Measurements from ENCODE around the gene TEDC1.

TEDC1 gene

DNA sequence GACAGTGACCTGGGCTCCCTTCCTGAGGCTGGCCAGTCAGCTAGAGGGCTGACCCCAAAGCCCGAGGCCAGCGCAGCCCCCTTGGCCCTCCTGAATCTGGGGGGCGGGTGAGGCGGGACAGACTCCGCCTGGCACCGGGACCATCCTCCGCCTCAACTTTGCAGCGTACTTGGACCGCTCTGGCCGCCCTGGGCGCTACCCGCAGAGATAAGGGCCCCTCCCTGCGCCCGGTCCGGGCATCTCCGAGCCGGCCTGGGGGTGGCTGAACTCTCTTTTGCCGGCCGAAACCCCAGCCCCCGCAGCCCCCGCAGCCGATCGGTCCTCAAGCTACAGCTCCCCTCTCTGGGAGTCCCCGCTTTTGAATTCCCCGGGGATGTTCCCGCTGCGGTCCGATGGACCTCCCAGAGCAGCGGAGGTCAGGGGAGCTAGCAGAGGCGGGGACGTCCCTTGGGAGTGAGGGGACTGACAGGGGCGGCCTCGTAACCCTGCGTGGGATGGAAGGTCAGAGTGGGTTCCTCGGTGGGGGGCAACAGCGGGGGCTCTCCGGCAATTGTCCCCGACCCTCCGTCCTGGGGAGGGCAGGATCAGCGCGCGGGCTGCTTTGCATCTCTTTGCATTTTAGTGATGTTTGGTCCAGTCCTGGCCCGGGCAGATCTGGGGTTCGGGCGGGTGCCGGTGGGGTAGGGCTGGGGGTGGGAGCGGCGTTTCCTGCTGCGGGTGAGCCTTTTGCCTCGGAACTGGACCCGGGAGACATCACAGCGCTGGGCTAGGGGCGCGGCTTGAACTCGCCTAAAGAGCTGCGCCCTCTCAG is 4.7 kb upstream of the TEDC1 start, which contains the start of gene CRIP1:
Gene CRIP1, plus strand, starts transcription at position 724 of the 811 bp plus-strand sequence. CDS start 374 bp downstream, outside the sequence.
- FAIRE-seq = no peak

GRCh38 chr14:105486974-105487448 is 4.0 kb upstream of the TEDC1 start:
- no peak for FAIRE-seq

GRCh38 chr14:105487449-105487985 is 3.5 kb upstream of the TEDC1 start:
- no peak for FAIRE-seq

- FAIRE-seq = no peak
These were observed 2.9 kb upstream of the TEDC1 start for GRCh38 chr14:105487986-105488777.

DNA sequence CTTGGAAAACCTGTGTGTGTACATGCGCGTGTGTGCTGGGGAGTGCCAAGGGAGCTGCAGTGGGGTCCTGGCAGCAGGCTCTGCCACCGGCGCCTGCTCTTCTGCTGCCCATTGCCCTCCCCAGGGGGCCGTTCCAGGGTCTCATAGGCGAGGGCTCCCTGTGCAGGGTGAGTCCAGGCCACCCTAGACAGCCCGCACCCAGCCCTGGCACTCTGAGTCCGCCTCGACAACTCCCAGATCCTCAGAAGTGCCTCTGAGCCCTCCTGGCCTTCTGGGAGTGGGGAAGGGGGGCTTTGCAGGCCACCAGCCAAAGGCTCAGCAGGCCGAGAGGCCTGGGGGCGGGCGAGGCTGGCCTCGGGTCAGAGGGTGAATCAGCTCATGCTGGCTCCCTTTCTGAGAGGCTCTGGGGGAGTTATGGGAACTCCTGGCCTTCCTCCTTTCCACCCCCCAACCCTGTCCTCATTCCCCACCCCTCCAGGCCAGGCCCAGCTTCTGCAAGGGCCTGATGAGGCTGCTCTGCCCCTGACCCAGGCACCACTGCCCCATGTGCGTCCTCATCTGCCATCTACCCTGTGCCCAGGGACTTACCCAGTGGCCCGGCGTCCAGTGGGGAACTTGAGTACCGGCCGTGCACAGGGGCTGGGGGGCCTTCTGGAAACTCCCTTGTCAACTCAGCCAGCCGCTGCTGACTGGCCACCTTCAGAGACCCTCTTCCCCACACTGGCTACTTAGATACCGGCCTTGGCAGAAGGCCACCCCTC is 2.1 kb upstream of the TEDC1 start:
- no peak for FAIRE-seq

DNA sequence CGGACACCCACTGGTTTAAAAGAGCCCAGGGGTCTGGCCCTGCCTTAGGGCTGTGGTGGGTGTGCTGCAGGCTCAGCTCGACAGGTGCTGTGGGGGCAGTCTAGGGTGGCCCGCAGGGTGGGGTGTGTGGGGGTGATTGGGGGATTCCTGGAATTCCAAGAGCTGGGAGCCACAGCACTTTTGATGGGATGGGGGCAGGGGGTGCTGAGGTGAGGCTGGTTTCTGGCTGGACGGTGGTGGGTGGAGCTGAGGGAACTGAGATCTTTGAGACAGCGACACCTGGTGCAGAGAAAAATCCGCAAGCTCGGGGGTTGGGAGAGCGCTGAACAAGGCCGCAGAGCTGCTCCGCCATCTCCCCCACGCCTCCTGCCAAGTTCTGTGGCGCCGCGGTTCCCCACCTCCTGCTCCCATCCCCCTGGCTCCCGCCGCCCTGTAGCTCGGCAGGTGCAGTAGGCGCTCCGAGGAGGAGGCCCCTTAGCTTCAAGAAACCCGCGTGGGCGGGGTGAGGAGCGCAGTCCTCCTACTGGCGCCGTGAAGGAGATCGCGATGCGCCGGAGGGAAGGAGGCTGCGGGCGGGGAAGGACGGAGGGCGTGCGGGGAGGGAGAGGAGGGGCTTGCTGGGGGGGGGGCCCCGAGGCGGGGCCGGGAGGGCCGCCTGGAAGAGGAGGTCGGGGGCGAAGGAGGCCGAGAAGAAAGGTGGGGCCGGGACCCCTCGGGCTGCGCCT is 1.3 kb upstream of the TEDC1 start:
- no peak for FAIRE-seq

DNA sequence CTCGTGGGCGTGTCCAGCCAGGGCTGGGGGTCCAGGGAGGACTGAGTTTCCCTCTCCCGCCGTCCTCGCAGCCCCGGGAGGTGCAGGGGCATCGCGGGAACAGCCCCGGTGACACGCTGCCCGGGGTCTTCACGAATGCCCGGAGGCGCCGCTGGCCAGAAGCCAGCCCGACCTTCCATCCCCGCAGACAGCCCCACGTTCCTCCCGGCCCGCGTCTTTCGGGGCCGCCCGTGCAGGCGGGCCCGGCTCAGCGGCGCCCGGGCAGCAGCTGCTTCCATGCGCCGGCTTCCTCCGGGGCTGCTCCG is 827 bp upstream of the TEDC1 start:
- no peak for FAIRE-seq

DNA sequence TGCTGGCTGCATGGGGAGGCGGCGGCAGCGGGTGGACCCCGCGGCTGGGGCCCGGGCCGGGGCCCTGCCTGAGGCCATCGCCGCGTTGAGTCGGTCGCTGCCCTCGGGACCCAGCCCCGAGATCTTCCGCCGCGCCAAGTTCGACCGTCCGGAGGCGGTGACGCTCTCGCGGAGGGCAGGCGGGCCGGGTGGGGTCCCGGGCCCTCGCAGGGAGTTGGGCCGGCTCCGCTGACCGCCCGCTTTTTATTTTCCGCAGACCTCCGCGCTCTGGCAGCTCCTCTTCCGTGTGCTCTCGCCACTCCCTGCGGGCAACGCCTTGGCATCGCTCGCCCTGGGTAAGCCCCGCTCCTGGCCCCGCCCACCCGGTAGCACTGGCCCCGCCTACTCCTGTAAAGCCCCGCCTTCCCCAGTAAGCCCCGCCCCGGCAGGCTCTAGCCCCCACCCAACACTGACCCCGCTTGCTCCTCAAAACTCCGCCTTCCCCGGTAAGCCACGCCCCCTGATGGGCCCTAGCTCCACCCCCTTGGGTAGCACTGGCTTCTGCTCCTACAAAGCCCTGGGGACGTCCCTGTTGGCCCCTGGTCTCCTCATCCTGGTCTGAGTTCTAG is 424 bp downstream of the TEDC1 start:
- no peak for FAIRE-seq

DNA sequence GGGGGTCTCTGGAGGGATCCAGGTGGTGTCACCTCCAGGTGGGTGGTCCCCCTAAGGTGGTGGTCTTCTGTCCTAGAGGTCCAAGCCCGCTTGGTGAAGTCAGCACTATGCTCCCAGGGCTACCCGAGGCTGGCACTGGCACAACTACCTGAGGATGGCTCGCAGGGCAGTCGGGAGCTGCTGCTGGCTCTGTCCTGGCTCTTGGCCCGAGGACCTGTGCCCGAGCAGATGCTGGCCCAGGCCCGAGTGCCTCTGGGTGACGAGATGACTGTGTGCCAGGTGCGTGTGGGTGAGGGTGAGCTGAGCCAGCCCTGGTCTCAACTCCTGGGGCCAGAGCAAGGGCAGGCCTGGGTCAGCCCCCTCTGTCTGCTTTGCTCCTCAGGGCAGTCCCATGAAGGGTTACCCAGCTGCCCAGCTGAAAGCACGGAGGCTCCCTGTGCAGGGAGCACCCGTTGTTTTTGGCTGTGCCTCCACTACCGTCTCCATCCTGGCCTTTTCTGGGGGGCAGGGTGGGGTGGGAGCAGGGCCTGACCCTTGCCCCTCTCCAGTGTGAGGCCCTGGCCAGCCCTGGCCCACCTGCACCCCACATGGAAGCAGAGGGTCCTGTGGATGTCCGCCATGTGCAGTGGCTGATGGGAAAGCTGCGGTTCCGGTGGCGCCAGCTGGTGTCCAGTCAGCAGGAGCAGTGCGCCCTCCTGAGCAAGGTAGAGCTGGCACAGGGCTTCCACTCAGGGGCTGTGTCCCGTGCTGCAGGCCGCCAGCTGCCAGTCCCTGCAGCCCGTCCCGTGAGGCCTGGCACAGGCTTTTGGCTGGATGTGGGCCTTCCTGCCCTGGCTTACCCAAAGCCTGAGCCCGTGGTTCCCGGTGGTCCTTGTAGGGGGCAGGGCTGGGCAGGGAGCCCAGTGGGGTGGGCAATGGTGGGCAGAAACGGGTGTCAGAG is 1.3 kb downstream of the TEDC1 start:
- FAIRE-seq = no peak

GRCh38 chr14:105492971-105493871 is 2.2 kb downstream of the TEDC1 start:
- FAIRE-seq = no peak

GRCh38 chr14:105493921-105494605 is 3.0 kb downstream of the TEDC1 start:
- FAIRE-seq = no peak

DNA sequence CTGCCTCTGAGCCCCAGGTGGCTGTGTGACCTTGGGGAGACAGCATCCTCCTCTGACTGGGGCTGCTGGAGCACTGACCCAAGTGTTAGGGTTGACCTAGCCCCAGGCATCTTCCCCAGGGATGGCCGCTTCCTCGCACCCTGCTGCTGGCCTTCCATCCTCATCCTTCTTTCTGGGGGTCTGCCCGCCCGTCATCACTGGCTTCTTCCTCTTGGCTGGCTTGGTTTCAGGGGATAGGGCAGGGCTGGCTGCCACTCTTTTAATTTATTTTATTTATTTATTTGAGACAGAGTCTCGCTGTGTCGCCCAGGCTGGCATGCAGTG is 3.5 kb downstream of the TEDC1 start:
- no peak for FAIRE-seq

- FAIRE-seq = no peak
These were observed 4.3 kb downstream of the TEDC1 start for GRCh38 chr14:105495101-105495989.

GRCh38 chr14:105495990-105496830 is 5.2 kb downstream of the TEDC1 start:
- no peak for FAIRE-seq

DNA sequence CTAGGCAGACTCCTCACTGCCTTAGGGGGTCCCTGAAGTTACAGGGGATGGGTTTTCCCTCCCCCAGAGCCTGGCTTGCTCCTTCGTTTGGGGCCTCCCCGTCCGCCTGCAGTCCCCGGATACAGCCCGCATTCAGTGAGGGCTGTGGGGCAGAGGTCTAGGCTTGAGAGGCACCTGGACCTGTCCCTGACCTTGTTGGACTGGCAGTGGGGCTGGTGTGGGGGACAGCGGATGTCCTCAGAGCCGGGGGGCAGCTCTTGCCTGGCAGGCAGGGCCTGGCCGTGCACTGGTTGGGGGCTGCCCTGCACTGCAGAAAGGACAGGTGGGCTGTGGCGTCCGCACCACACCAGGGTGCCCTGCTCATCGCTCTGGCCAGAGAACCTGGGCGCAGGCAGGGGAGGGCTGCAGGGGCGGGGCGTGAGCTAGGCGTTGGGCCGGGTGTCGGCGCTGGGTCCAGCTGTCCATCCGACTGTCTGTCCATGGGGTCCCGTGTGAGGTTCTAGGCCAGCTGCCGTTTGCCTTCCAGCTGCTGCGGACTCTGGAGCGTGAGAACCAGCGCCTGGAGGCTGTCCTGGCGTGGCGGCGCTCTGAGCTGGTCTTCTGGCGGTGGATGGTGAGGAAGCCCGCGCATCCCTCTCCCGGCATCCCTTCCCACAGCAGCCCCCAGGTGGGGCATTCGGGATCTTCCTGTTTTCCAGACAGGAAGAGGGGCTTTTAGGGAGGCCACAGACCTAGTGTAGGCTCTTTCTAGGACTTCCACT is 6.0 kb downstream of the TEDC1 start:
- FAIRE-seq = no peak

All from colon (tissue), 2 donors.